Measurements from ENCODE around the gene ITM2A. TPM values are rescaled to one million over a fixed set of nuclear protein-coding genes. Genes with fewer than 3 reads are reported as not detected.

The ITM2A gene
- total and polyA plus RNA-seq, 2 of the 4 experiments (the other 2 are of a cell fraction) = not detected

GRCh38 chrX:79364306-79364705, 2.8 kb downstream of the ITM2A start:
- H3K56ac ChIP-seq (ENCODE audit: extremely low read depth, insufficient read depth, low read length) = no peak overlapping the region
- ATAC-seq (ENCODE audit: low read depth) (no peak), DNase-seq (no peak)
- no TSS peak for BruUV-seq (replicated peaks)
- H3K14ac ChIP-seq (replicated peaks; ENCODE audit: low read depth, low read length) = no peak overlapping the region
- H2BK120ac ChIP-seq (ENCODE audit: low read depth, low read length) = no peak overlapping the region
- H3K4ac ChIP-seq (ENCODE audit: low read depth, low read length) = no peak overlapping the region
- H3K23ac ChIP-seq (ENCODE audit: low read depth, low read length) = no peak overlapping the region
- no peak overlapping the region for H4K5ac ChIP-seq (ENCODE audit: low read depth, low read length)
- H3K9ac ChIP-seq (ENCODE audit: low read depth, low read length) = no peak overlapping the region
- intact Hi-C loops (cut with micrococcal nuclease) (no loop called here), dilution Hi-C loops (cut with HindIII; ENCODE audit: low sequenced_read_pairs, unreplicated experiment) (no loop called here), in situ Hi-C loops (cut with MboI; ENCODE audit: low sequenced_read_pairs) (no loop called here)
- POLR2A ChIA-PET (ENCODE audit: unreplicated experiment) = no interaction called here
- no peaks in the 10 kb centered on the region for H3K79me1 ChIP-seq (ENCODE audit: low read depth in 1 of 2, low read length in 2 of 2)
- H3K27ac ChIP-seq (ENCODE audit: insufficient read depth, low read length) = no peak overlapping the region
- no peak overlapping the region for H2AK9ac ChIP-seq (replicated peaks; ENCODE audit: low read depth, low read length, poor library complexity)
- no peaks in the 10 kb centered on the region for H3K4me1 ChIP-seq (ENCODE audit: control insufficient read depth, insufficient read depth, low read length)
- H2AK5ac ChIP-seq (ENCODE audit: low read depth, low read length) = no peak overlapping the region
- no peak overlapping the region for H4K8ac ChIP-seq (ENCODE audit: low read depth in 2 of 2, low read length in 2 of 2)
- no CpG with 5 or more reads among the region's 5 CpGs for WGBS, 2 experiments (ENCODE audit: extremely low coverage in 2 of 2, insufficient read length in 1 of 2)
- H2AFZ ChIP-seq (replicated peaks; ENCODE audit: low read length, poor library complexity) = no peak overlapping the region
- no peak overlapping the region for H2BK5ac ChIP-seq (ENCODE audit: low read depth, low read length, poor library complexity, severe bottlenecking)
- no peak overlapping the region for H4K91ac ChIP-seq (ENCODE audit: insufficient read depth, low read depth, low read length)
- no peaks in the 10 kb centered on the region for H3K27me3 ChIP-seq (ENCODE audit: control insufficient read depth, insufficient read depth, low read length)
- H3K9me3 ChIP-seq (ENCODE audit: control insufficient read depth, insufficient read depth, low read length) = no peaks in the 10 kb centered on the region
- H3K9me1 ChIP-seq (ENCODE audit: insufficient read depth, low read length) = no peaks in the 10 kb centered on the region
- H3K4me3 ChIP-seq (ENCODE audit: insufficient read depth, low read depth, low read length) = no peak overlapping the region
- no peak overlapping the region for H2BK15ac ChIP-seq (ENCODE audit: low read depth, low read length)
- CTCF ChIA-PET = no interaction called here
- no peaks in the 10 kb centered on the region for H4K20me1 ChIP-seq (ENCODE audit: insufficient read depth, low read length)
- H3K36me3 ChIP-seq (ENCODE audit: control insufficient read depth, insufficient read depth, low read length) = no peaks in the 10 kb centered on the region
- H3K4me2 ChIP-seq (ENCODE audit: low read depth, low read length) = no peak overlapping the region
- TF ChIP-seq USF2 (IDR thresholded peaks at IDR 0.05; ENCODE audit: low read depth, low read length) (no peak), CEBPB (IDR thresholded peaks at IDR 0.05; ENCODE audit: low read depth, low read length) (no peak), BHLHE40 (IDR thresholded peaks at IDR 0.05; ENCODE audit: low read depth, low read length) (no peak), MAZ (IDR thresholded peaks at IDR 0.05; ENCODE audit: borderline replicate concordance, low read depth, low read length) (no peak), RFX5 (IDR thresholded peaks at IDR 0.05; ENCODE audit: low read depth, low read length) (no peak), CTCF (conservative IDR thresholded peaks at IDR 0.05; ENCODE audit: low read depth, low read length) (no peak), FOS (IDR thresholded peaks at IDR 0.05; ENCODE audit: low read depth, low read length) (no peak), POLR2A (IDR thresholded peaks at IDR 0.05; ENCODE audit: low read depth, low read length) (no peak), RAD21 (IDR thresholded peaks at IDR 0.05; ENCODE audit: low read length) (no peak), NFE2L2 (IDR thresholded peaks at IDR 0.05; ENCODE audit: low read depth, low read length) (no peak), MAFK (IDR thresholded peaks at IDR 0.05; ENCODE audit: low read depth, low read length) (no peak), ELK1 (IDR thresholded peaks at IDR 0.05; ENCODE audit: borderline replicate concordance, low read depth, low read length) (no peak)
- H3K18ac ChIP-seq (ENCODE audit: low read depth, low read length) = no peak overlapping the region
- no peak overlapping the region for H2BK20ac ChIP-seq (ENCODE audit: low read depth, low read length)

Data from IMR-90 (cell line).